ENCODE results near the gene KIF5A.
A peak's percentile ranks its signal among the peaks of the same experiment; 100 is the strongest.
"Not testable (repeated sequence)": the region's sequence is repeated elsewhere in the genome, so short reads cannot be mapped to it uniquely, and the experiment has no call there.

The KIF5A gene

DNA sequence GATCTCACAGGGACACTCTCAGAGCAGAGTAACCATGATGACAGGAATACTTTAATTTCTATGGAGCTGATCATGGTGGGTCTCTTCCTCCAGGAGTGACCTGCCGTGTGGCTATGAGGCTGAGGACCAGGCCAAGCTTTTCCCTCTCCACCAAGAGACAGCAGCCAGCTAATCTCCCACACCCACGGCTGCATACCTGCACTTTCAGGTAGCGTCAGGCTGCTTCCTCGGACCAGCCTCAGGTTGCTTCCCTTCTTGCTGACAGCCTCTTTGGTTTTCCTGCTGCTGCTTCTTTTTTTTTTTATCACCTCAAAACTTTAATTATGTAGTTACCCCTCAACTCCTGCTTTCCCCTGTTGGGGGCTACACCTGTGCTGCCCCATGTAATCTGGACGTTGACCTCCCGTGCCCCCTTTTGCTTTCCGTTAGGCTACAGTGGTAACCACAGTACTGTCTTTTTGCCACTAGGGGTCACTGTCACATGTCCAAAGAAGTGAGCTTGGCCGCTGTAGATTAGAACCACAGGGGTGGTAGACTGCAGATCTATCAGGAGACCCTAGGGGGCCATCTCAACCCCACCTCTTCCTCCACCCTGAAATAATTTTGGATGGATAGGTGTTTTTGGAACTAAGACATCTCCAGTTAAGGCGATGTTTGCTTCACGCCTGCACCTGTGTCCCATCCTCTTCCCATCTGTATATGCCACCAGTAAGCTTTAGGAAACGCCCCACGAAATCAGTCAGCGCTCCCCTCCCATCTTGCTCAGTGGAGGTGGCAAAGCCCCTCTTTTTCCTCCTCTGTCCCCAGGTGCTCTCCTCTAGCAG is 33.4 kb downstream of the KIF5A start:
- H3K36me3 ChIP-seq (ENCODE audit: control insufficient read depth, insufficient read depth, low read length): no peaks in the 10 kb centered on the region

DNA sequence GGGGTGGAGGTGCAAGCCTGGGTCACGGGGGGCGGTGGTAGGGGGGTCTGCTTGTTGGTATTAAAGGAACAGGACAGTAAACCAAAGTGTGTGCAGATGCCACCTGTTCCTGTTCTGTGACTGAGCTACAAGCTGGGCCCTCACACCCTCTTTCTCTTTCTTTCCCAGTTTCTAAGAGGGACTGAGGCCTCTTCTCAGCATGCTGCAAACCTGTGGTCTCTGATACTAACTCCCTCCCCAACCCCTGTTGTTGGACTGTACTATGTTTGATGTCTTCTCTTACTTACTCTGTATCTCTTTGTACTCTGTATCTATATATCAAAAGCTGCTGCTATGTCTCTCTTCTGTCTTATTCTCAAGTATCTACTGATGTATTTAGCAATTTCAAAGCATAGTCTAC is 34.2 kb downstream of the KIF5A start:
- H3K9me3 ChIP-seq (ENCODE audit: control insufficient read depth, low read length): no peaks in the 10 kb centered on the region
- H3K27ac ChIP-seq (ENCODE audit: insufficient read depth, low read length, poor library complexity, severe bottlenecking): no peak overlapping the region
- H3K36me3 ChIP-seq (ENCODE audit: control insufficient read depth, insufficient read depth, low read length): no peaks in the 10 kb centered on the region
- no peak for DNase-seq
- no peaks in the 10 kb centered on the region for H3K27me3 ChIP-seq (replicated peaks; ENCODE audit: control insufficient read depth, insufficient read depth, low read length, poor library complexity, severe bottlenecking)
- H3K4me3 ChIP-seq (ENCODE audit: insufficient read depth, low read depth, low read length, poor library complexity, severe bottlenecking): no peak overlapping the region
- H3K4me1 ChIP-seq (ENCODE audit: control insufficient read depth, insufficient read depth, low read length, poor library complexity, severe bottlenecking): no peaks in the 10 kb centered on the region

More for the DNA sequence above, 33.4 kb downstream of the KIF5A start:
- Histone ChIP-seq H3K4me3 (ENCODE audit: insufficient read depth, low read depth, low read length, poor library complexity, severe bottlenecking) (no peak overlapping the region), H3K27me3 (replicated peaks; ENCODE audit: control insufficient read depth, insufficient read depth, low read length, poor library complexity, severe bottlenecking) (no peaks in the 10 kb centered on the region), H3K27ac (ENCODE audit: insufficient read depth, low read length, poor library complexity, severe bottlenecking) (no peak overlapping the region), H3K4me1 (ENCODE audit: control insufficient read depth, insufficient read depth, low read length, poor library complexity, severe bottlenecking) (no peaks in the 10 kb centered on the region), H3K9me3 (ENCODE audit: control insufficient read depth, low read length) (no peaks in the 10 kb centered on the region)
- peak; percentile 39 to 58 (median 49) for DNase-seq

DNA sequence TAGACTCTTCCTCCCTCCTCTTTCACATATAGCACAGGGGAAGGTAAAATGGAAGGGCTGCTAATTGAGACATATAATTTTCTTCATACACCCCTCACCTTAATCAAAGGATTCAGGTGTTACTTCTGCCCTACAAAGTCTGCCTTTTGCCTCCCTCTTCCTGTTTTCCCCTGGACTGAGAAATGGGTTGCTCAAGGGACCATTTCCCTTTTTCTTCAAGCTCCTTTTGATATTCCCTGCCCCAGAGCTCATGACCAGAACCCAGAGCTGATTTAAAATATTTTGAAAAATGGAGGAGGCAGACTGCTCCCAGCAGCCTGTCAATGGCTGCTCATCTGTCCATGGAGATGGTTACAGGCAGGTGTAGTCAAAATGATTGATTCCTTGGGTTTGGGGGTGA is 34.8 kb downstream of the KIF5A start:
- no peak overlapping the region for H3K4me3 ChIP-seq (ENCODE audit: insufficient read depth, low read depth, low read length, poor library complexity, severe bottlenecking)
- no peak for DNase-seq
- H3K27ac ChIP-seq (ENCODE audit: insufficient read depth, low read length, poor library complexity, severe bottlenecking): no peak overlapping the region
- no peaks in the 10 kb centered on the region for H3K9me3 ChIP-seq (ENCODE audit: control insufficient read depth, low read length)
- H3K4me1 ChIP-seq (ENCODE audit: control insufficient read depth, insufficient read depth, low read length, poor library complexity, severe bottlenecking): no peaks in the 10 kb centered on the region
- no peaks in the 10 kb centered on the region for H3K27me3 ChIP-seq (replicated peaks; ENCODE audit: control insufficient read depth, insufficient read depth, low read length, poor library complexity, severe bottlenecking)
- H3K36me3 ChIP-seq (ENCODE audit: control insufficient read depth, insufficient read depth, low read length): no peaks in the 10 kb centered on the region

- DNase-seq: no peak
- no peaks in the 10 kb centered on the region for H3K27me3 ChIP-seq (replicated peaks; ENCODE audit: control insufficient read depth, insufficient read depth, low read length, poor library complexity, severe bottlenecking)
- H3K4me1 ChIP-seq (ENCODE audit: control insufficient read depth, insufficient read depth, low read length, poor library complexity, severe bottlenecking): no peaks in the 10 kb centered on the region
- H3K27ac ChIP-seq (ENCODE audit: insufficient read depth, low read length, poor library complexity, severe bottlenecking): no peak overlapping the region
- H3K36me3 ChIP-seq (ENCODE audit: control insufficient read depth, insufficient read depth, low read length): no peaks in the 10 kb centered on the region
- H3K9me3 ChIP-seq (ENCODE audit: control insufficient read depth, low read length): no peaks in the 10 kb centered on the region
- H3K4me3 ChIP-seq (ENCODE audit: insufficient read depth, low read depth, low read length, poor library complexity, severe bottlenecking): no peak overlapping the region
Measured at GRCh38 chr12:57585156-57585555, 35.3 kb downstream of the KIF5A start.

DNA sequence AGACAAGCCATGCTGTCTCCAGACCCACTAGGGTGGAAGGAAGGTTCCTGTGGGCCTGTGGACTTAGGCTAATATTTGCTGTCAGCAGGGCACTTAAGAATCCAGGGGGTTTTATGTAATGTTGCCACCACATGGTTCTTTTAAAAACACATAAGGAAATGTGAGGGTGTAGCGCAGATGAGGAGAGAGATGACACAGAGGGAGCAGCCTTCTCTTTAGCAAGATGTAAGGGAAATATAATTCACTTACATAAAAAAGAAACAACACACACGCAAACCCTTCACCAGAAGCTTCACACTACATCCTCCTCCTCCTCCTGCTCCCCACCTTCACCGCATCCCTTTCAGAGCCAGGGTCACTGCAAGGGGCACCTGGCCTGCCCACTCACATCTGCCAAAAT is 36.3 kb downstream of the KIF5A start:
- peaks cover 8% of the 10 kb centered on the region for H3K4me1 ChIP-seq (ENCODE audit: control insufficient read depth, insufficient read depth, low read length, poor library complexity, severe bottlenecking)
- no peak overlapping the region for H3K27ac ChIP-seq (ENCODE audit: insufficient read depth, low read length, poor library complexity, severe bottlenecking)
- no peak overlapping the region for H3K4me3 ChIP-seq (ENCODE audit: insufficient read depth, low read depth, low read length, poor library complexity, severe bottlenecking)
- DNase-seq: no peak
- no peaks in the 10 kb centered on the region for H3K9me3 ChIP-seq (ENCODE audit: control insufficient read depth, low read length)
- H3K36me3 ChIP-seq (ENCODE audit: control insufficient read depth, insufficient read depth, low read length): no peaks in the 10 kb centered on the region
- H3K27me3 ChIP-seq (replicated peaks; ENCODE audit: control insufficient read depth, insufficient read depth, low read length, poor library complexity, severe bottlenecking): no peaks in the 10 kb centered on the region

DNA sequence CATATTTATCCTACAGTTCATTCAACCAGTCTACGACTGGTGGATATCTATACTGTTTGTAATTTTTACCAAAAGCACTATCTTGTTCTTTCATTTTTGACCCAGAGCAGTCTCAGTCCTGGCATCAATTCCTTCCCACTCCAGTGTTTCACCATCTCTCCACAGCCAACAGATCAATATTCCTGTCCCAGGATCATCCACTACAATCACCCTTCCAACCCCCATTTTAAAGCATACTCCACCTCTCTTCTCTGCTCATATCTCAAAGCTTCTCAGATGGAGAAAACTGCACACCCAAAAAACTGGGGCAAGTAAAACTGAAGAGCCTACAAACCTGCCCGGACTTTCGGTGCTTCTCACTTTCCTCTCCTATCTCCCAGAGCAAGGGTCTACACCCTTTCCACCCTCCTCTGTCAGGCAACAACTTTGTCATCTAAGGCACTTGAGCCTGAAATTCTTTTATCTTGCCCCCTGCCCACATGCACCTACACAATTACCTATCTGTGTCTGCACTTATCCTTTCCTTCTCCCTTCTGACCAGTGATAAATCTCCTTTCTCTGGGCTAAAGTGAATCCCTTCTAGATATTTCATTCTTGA is 37.1 kb downstream of the KIF5A start:
- Histone ChIP-seq H3K4me3 (ENCODE audit: insufficient read depth, low read depth, low read length, poor library complexity, severe bottlenecking) (no peak overlapping the region), H3K36me3 (ENCODE audit: control insufficient read depth, insufficient read depth, low read length) (no peaks in the 10 kb centered on the region), H3K9me3 (ENCODE audit: control insufficient read depth, low read length) (no peaks in the 10 kb centered on the region), H3K27me3 (replicated peaks; ENCODE audit: control insufficient read depth, insufficient read depth, low read length, poor library complexity, severe bottlenecking) (no peaks in the 10 kb centered on the region), H3K27ac (ENCODE audit: insufficient read depth, low read length, poor library complexity, severe bottlenecking) (no peak overlapping the region), H3K4me1 (ENCODE audit: control insufficient read depth, insufficient read depth, low read length, poor library complexity, severe bottlenecking) (peaks cover 14% of the 10 kb centered on the region)
- DNase-seq: no peak

GRCh38 chr12:57588951-57589610 is 39.2 kb downstream of the KIF5A start:
- H3K4me3 ChIP-seq (ENCODE audit: insufficient read depth, low read depth, low read length, poor library complexity, severe bottlenecking); H3K36me3 ChIP-seq (ENCODE audit: control insufficient read depth, insufficient read depth, low read length); H3K27ac ChIP-seq (ENCODE audit: insufficient read depth, low read length, poor library complexity, severe bottlenecking); H3K9me3 ChIP-seq (ENCODE audit: control insufficient read depth, low read length); DNase-seq; H3K27me3 ChIP-seq (replicated peaks; ENCODE audit: control insufficient read depth, insufficient read depth, low read length, poor library complexity, severe bottlenecking): not testable (repeated sequence)
- H3K4me1 ChIP-seq (ENCODE audit: control insufficient read depth, insufficient read depth, low read length, poor library complexity, severe bottlenecking): peaks cover 18% of the 10 kb centered on the region

- Histone ChIP-seq H3K4me3 (ENCODE audit: insufficient read depth, low read depth, low read length, poor library complexity, severe bottlenecking) (peak overlapping the region; percentile 71), H3K4me1 (ENCODE audit: control insufficient read depth, insufficient read depth, low read length, poor library complexity, severe bottlenecking) (peaks cover 18% of the 10 kb centered on the region), H3K27ac (ENCODE audit: insufficient read depth, low read length, poor library complexity, severe bottlenecking) (peak overlapping the region; percentile 61), H3K9me3 (ENCODE audit: control insufficient read depth, low read length) (no peaks in the 10 kb centered on the region), H3K36me3 (ENCODE audit: control insufficient read depth, insufficient read depth, low read length) (peaks cover 5% of the 10 kb centered on the region), H3K27me3 (replicated peaks; ENCODE audit: control insufficient read depth, insufficient read depth, low read length, poor library complexity, severe bottlenecking) (no peaks in the 10 kb centered on the region)
- no peak for DNase-seq
Measured at GRCh38 chr12:57590479-57590863, 40.6 kb downstream of the KIF5A start.

GRCh38 chr12:57590864-57591781 is 41.3 kb downstream of the KIF5A start, which contains the start of gene PIP4K2C:
TSS of gene PIP4K2C (plus strand) at chr12:57591192. CDS start at chr12:57591290, 98 bp downstream.
- Histone ChIP-seq H3K27ac (ENCODE audit: insufficient read depth, low read length, poor library complexity, severe bottlenecking) (peak within 1 kb of the TSS; percentile 61), H3K4me3 (ENCODE audit: insufficient read depth, low read depth, low read length, poor library complexity, severe bottlenecking) (peak within 1 kb of the TSS; percentile 71), H3K9me3 (ENCODE audit: control insufficient read depth, low read length) (no peaks in the 10 kb centered on the region), H3K4me1 (ENCODE audit: control insufficient read depth, insufficient read depth, low read length, poor library complexity, severe bottlenecking) (peaks cover 18% of the 10 kb centered on the region), H3K36me3 (ENCODE audit: control insufficient read depth, insufficient read depth, low read length) (peaks cover 11% of the 10 kb centered on the region), H3K27me3 (replicated peaks; ENCODE audit: control insufficient read depth, insufficient read depth, low read length, poor library complexity, severe bottlenecking) (no peaks in the 10 kb centered on the region)
- DNase-seq: peak; percentile 68 to 82 (median 73)

All from effector memory CD4-positive, alpha-beta T cell (primary cell).